GM15510 (cell line): ENCODE measurements around the gene SAMD10.

Experiments
- POLR2A ChIP-seq: IDR thresholded peaks from 3 replicates; pipeline ENCODE4 v1.6.1; 2011; ENCODE audit warnings: borderline replicate concordance; ENCODE audit not compliant: insufficient read length; ENCODE audit errors: extremely low read depth

Gene SAMD10

GRCh38 chr20:64006490-64006889 is 27.0 kb upstream of the SAMD10 start:
- no peak for TF ChIP-seq POLR2A

- TF ChIP-seq POLR2A = no peak
Observed at GRCh38 chr20:64005394-64005793, 26.0 kb upstream of the SAMD10 start.

- no peak for TF ChIP-seq POLR2A
Observed at GRCh38 chr20:64003960-64004725, 24.7 kb upstream of the SAMD10 start.

DNA sequence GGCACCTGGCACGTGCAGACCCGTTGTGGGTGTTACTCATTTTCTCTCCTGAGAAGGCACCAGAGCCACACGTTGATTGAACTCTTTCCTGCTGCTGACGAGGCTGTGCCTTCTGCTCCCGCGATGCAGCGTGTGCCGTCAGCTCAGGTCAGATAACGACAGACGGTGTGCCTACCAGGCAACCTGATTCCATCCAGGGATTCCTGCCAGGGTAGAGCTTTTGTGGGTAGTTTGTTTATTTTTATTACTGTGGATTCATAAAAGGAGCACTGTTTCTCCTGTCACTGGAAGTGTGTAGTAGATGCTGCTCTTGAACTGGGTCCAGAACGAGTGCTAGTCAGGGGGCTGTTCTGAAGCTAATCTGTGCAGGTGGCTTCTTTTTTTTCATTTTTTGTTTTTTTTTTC is 22.2 kb upstream of the SAMD10 start:
- TF ChIP-seq POLR2A = no peak

GRCh38 chr20:64000906-64001305 is 21.5 kb upstream of the SAMD10 start:
- TF ChIP-seq POLR2A = no peak

GRCh38 chr20:63982937-63983336 is 3.5 kb upstream of the SAMD10 start:
- TF ChIP-seq POLR2A = no peak

GRCh38 chr20:63980806-63981728 is 1.6 kb upstream of the SAMD10 start, which contains the start of gene PRPF6:
TSS of gene PRPF6 (plus strand) at chr20:63981132. CDS start at chr20:63981246, 114 bp downstream.
- peak; percentile 70 for TF ChIP-seq POLR2A

DNA sequence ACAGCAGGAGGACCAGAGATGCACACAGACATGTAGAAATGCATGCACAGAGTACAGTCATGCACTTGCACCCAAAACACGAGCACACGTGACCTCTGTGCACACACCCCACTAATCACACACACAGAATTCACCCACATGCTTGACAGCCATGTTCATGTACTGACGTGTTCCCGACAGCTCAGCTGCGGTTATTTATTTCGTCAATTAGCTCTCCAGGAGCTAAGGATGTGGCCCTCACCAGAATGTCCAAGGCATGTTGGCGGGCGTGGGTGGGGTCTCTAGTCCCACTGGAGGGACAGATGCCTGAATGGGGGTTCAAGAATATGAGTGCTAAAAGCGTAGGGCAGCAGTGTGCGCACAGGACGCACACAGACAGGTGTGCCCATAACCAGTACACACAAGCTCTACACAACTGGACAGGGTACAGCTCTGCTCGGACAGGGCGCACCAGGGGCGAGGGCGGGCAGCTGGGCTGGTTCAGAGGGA is 919 bp upstream of the SAMD10 start:
- TF ChIP-seq POLR2A = no peak

DNA sequence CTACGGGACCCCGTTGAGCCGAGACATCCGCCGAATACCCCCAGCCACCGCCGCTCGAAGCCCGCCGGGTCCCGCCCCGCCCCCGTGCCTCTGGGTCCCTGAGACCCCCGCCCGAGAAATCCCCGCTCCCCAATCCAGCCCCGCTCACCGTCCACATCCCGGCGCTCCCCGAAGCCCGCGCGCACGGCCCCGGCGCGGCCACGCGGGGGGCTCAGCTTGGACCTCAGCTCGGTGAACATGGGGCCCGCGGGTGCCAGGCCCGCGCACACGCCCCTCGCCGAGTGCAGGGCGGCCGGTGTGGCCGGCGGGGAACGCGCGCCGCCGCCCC is 249 bp downstream of the SAMD10 start:
- TF ChIP-seq POLR2A = no peak

- TF ChIP-seq POLR2A = peak; percentile 44
Observed at GRCh38 chr20:63978319-63979228, 868 bp downstream of the SAMD10 start.

DNA sequence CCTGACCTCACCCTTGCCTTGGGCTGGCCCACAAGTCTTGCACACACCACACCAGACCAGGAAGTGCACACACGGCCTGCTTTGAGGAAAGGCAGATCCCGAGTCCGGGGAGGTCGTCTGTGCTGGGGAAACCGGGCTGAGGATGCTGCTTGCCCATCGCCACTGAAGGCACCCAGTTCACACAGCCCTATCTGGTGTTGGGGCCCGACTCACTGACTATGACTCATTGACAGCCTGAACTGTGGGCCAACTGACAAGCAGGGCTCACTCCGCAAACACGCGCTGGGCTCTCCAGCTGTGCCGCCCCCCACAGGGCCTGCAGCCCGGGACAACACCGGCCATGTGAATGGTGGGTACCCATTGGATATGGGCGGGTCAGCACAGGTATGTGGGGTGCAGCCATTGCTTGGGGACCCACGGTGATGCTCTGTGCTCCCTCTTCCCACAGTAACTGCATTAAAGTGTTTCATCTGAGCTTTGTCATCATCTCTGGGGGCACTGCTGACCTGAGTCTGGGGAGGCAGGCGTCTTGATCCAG is 1.6 kb downstream of the SAMD10 start:
- TF ChIP-seq POLR2A = no peak

DNA sequence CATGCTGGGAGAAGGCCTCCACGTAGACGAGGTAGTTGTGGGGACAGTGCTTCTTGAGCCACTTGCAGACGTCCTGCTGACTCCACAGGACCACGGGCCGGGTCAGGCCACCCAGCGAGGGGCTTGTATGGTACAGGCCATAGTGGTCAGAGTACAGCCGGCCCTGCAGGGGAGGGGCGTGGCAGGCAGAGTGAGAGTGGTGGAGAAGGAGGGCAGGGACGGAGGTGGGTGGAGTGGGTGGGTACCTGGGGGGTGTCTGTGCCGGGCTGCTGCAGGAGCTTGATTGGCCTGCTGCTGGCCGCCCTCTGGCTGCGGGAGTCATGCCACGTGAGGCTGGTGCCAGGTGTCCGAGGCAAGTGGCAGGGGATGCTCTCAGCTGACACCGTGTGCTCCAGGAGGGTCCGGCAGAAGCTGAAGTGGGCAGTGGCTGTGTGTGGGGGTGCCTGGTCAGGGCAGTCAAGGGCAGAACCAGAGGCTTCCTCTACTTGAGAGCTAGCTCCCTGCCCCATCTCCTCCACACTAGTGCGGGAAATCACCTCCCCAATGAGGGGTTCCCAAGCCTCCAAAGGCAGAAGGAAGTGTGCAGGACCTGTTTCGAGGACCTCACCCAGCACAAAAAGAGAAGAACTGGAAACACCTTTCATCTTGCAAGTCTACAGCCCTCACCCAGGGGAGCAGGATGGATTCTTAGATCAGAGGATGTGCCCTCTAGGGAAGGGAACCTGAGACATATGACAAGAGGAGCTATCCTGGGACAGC is 2.3 kb downstream of the SAMD10 start:
- no peak for TF ChIP-seq POLR2A

GRCh38 chr20:63974402-63975200 is 4.8 kb downstream of the SAMD10 start:
- no peak for TF ChIP-seq POLR2A
